Loucy (cell line): ENCODE measurements around the gene FGF2.

Experiments
- H2AFZ ChIP-seq: fragments of 200-600 bp; sonication (generic); 2 replicates; pipeline ENCODE4 v1.6.0; 2016; ENCODE audit warnings: antibody characterized with exemption, mild to moderate bottlenecking, low read length, moderate library complexity
- H3F3A ChIP-seq: fragments of 200-600 bp; 2 replicates; pipeline ENCODE4 v1.6.0; 2016; ENCODE audit warnings: antibody characterized with exemption, low read depth, mild to moderate bottlenecking
- H3K27me3 ChIP-seq: fragments of 200-600 bp; sonication (generic); 2 replicates; pipeline ENCODE4 v1.6.1; 2014; ENCODE audit warnings: low read length, mild to moderate bottlenecking; ENCODE audit not compliant: insufficient read depth, poor library complexity, severe bottlenecking
- H3K36me3 ChIP-seq: fragments of 200-600 bp; sonication (generic); 2 replicates; pipeline ENCODE4 v1.6.1; 2016; ENCODE audit warnings: low read length; ENCODE audit not compliant: insufficient read depth
- H3K4me1 ChIP-seq: fragments of 200-600 bp; sonication (generic); 2 replicates; pipeline ENCODE4 v1.5.1; 2014; ENCODE audit warnings: low read length, mild to moderate bottlenecking; ENCODE audit not compliant: insufficient read depth, poor library complexity, severe bottlenecking
- H3K4me2 ChIP-seq: fragments of 200-600 bp; sonication (generic); 2 replicates; pipeline ENCODE4 v1.6.0; 2014; ENCODE audit warnings: antibody characterized with exemption, low read length, low read depth, mild to moderate bottlenecking; ENCODE audit not compliant: poor library complexity, severe bottlenecking
- H3K4me3 ChIP-seq: fragments of 200-600 bp; sonication (generic); 2 replicates; pipeline ENCODE4 v1.5.1; 2014; ENCODE audit warnings: low read length, mild to moderate bottlenecking, mixed read lengths; ENCODE audit not compliant: poor library complexity, severe bottlenecking
- H3K79me2 ChIP-seq: fragments of 200-600 bp; sonication (generic); 2 replicates; pipeline ENCODE4 v1.6.1; 2014; ENCODE audit warnings: low read length; ENCODE audit not compliant: insufficient read depth
- H3K9ac ChIP-seq: fragments of 200-600 bp; sonication (generic); 2 replicates; pipeline ENCODE4 v1.6.0; 2014; ENCODE audit warnings: mild to moderate bottlenecking, low read depth, low read length, moderate library complexity; ENCODE audit not compliant: poor library complexity, severe bottlenecking
- H3K9me2 ChIP-seq: fragments of 200-600 bp; sonication (generic); replicated peaks from 2 replicates; pipeline ENCODE4 v1.6.1; 2016; ENCODE audit warnings: low read depth, low read length, mixed read lengths
- H3K9me3 ChIP-seq: fragments of 200-600 bp; sonication (generic); 2 replicates; pipeline ENCODE4 v1.6.1; 2014; ENCODE audit warnings: mild to moderate bottlenecking, antibody characterized with exemption, low read length, low read depth; ENCODE audit not compliant: insufficient read depth
- H4K20me1 ChIP-seq: fragments of 200-600 bp; sonication (generic); 2 replicates; pipeline ENCODE4 v1.6.0; 2014; ENCODE audit warnings: antibody characterized with exemption, low read length, mild to moderate bottlenecking; ENCODE audit not compliant: insufficient read depth, poor library complexity, severe bottlenecking
- CTCF ChIP-seq: fragments of 200-600 bp; sonication (generic); conservative IDR thresholded peaks from 2 replicates; pipeline ENCODE4 v1.5.1; 2014; ENCODE audit warnings: mild to moderate bottlenecking, antibody characterized with exemption, low read length
- EZH2phosphoT487 ChIP-seq: fragments of 200-600 bp; IDR thresholded peaks from 2 replicates; pipeline ENCODE4 v1.6.1; 2018; ENCODE audit warnings: antibody characterized with exemption, mild to moderate bottlenecking, moderate library complexity, borderline replicate concordance

Gene FGF2

GRCh38 chr4:122788935-122789334 is 37.7 kb upstream of the FGF2 start:
- no peak for TF ChIP-seq CTCF
- no peak for TF ChIP-seq EZH2phosphoT487
- Histone ChIP-seq H3K9me2 (no peaks in the 10 kb centered on the region), H4K20me1 (no peaks in the 10 kb centered on the region), H3K27me3 (no peaks in the 10 kb centered on the region), H3K4me1 (no peaks in the 10 kb centered on the region), H3K36me3 (no peaks in the 10 kb centered on the region), H3K79me2 (no peaks in the 10 kb centered on the region), H2AFZ (no peak overlapping the region), H3F3A (no peaks in the 10 kb centered on the region), H3K9me3 (no peaks in the 10 kb centered on the region), H3K9ac (no peak overlapping the region), H3K4me3 (no peak overlapping the region), H3K4me2 (no peak overlapping the region)

- H3K9me2 ChIP-seq, result no peaks in the 10 kb centered on the region
- H3K36me3 ChIP-seq, result no peaks in the 10 kb centered on the region
- H4K20me1 ChIP-seq, result no peaks in the 10 kb centered on the region
- TF ChIP-seq EZH2phosphoT487 (no peak), CTCF (no peak)
- H2AFZ ChIP-seq, result no peak overlapping the region
- H3K4me3 ChIP-seq, result no peak overlapping the region
- no peak overlapping the region for H3K4me2 ChIP-seq
- H3K9ac ChIP-seq, result no peak overlapping the region
- H3F3A ChIP-seq, result no peaks in the 10 kb centered on the region
- H3K79me2 ChIP-seq, result no peaks in the 10 kb centered on the region
- no peaks in the 10 kb centered on the region for H3K9me3 ChIP-seq
- H3K4me1 ChIP-seq, result no peaks in the 10 kb centered on the region
- no peaks in the 10 kb centered on the region for H3K27me3 ChIP-seq
Observed at GRCh38 chr4:122793811-122794210, 32.8 kb upstream of the FGF2 start.

- Histone ChIP-seq H3K4me1 (no peaks in the 10 kb centered on the region), H3K79me2 (no peaks in the 10 kb centered on the region), H2AFZ (no peak overlapping the region), H3K4me2 (no peak overlapping the region), H3K4me3 (no peak overlapping the region), H3K27me3 (no peaks in the 10 kb centered on the region), H3K9me3 (no peaks in the 10 kb centered on the region), H3K9me2 (no peaks in the 10 kb centered on the region), H3K36me3 (no peaks in the 10 kb centered on the region), H4K20me1 (no peaks in the 10 kb centered on the region), H3K9ac (no peak overlapping the region), H3F3A (no peaks in the 10 kb centered on the region)
- TF ChIP-seq EZH2phosphoT487 (no peak), CTCF (no peak)
Observed at GRCh38 chr4:122796801-122797404, 29.7 kb upstream of the FGF2 start.
